Lower leg skin (tissue), 4 donors: ENCODE data around the gene RPTOR. TPM values are rescaled to one million over a fixed set of nuclear protein-coding genes. Genes with fewer than 3 reads are reported as not detected.
"Not testable (repeated sequence)": the region's sequence is repeated elsewhere in the genome, so short reads cannot be mapped to it uniquely, and the experiment has no call there.

ENCODE experiments used
- DNase-seq, 2 donors: peaks; one replicate each; pipeline ENCODE4 v3.0.0-alpha.2; 2019; ENCODE audit warnings: low spot score in 2 of 2
- H3K4me3 ChIP-seq: fragments of 200-600 bp; sonication (generic); 2 replicates; pipeline ENCODE4 v1.5.1; 2017; ENCODE audit warnings: mild to moderate bottlenecking, low read depth; ENCODE audit not compliant: poor library complexity, severe bottlenecking
- CTCF ChIP-seq, 3 donors: fragments of 450-650 bp; IDR thresholded peaks; one replicate each; pipeline ENCODE4 v1.5.1; 2016; ENCODE audit warnings: antibody characterized with exemption in 3 of 3, mild to moderate bottlenecking in 3 of 3, moderate library complexity in 2 of 3
- POLR2A ChIP-seq, 2 donors: fragments of 450-650 bp; IDR thresholded peaks; one replicate each; pipeline ENCODE4 v1.6.1; 2016 to 2017; ENCODE audit warnings: antibody characterized with exemption in 2 of 2, mild to moderate bottlenecking in 1 of 2, moderate library complexity in 1 of 2
- WGBS, 2 donors: methylation state at CpG; one replicate each; pipeline ENCODE4 v1.1.5; 2018; 5-methylcytosine and 5-hydroxymethylcytosine counted together
- intact Hi-C: fragments of 100-400 bp; cut with DNase I; formaldehyde crosslinking; loops from one replicate; pipeline ENCODE4 v1.15.0; 2023; ENCODE audit warnings: low total_unique reads
- total RNA-seq, 4 donors: library from RNA; depleted of rRNA; stranded (reverse); fragments of >200 nt; gene quantifications; one replicate each; pipeline ENCODE4 v1.1.0, GENCODE V29; 2016

Gene RPTOR
- total RNA-seq, 4 donors from 2014 or later = 30.7 to 68.2 (median 39.8) TPM

GRCh38 chr17:80529104-80529903 lies 15.3 kb upstream of the RPTOR start:
- intact Hi-C loops = no loop called here
- 66 to 73% methylated on average over 20 to 22 of the region's 23 CpGs for WGBS, 2 donors
- DNase-seq = no peak
- TF ChIP-seq CTCF (IDR thresholded peaks at IDR 0.05) (no peak), POLR2A (IDR thresholded peaks at IDR 0.05) (no peak)
- no peak overlapping the region for H3K4me3 ChIP-seq

- WGBS, 2 donors = 61 to 64% methylated on average over 6 of the region's 6 CpGs
- H3K4me3 ChIP-seq = no peak overlapping the region
- intact Hi-C loops = no loop called here
- no peak for DNase-seq
- no peak for TF ChIP-seq POLR2A (IDR thresholded peaks at IDR 0.05)
- no peak for TF ChIP-seq CTCF (IDR thresholded peaks at IDR 0.05)
Measured at GRCh38 chr17:80529904-80530292, 14.7 kb upstream of the RPTOR start.

GRCh38 chr17:80531400-80531799 lies 13.2 kb upstream of the RPTOR start:
- intact Hi-C loops = no loop called here
- TF ChIP-seq POLR2A (IDR thresholded peaks at IDR 0.05) = no peak
- TF ChIP-seq CTCF (IDR thresholded peaks at IDR 0.05) = no peak
- H3K4me3 ChIP-seq = no peak overlapping the region
- DNase-seq = no peak
- WGBS, 2 donors = 76 to 78% methylated on average over 7 of the region's 7 CpGs

- DNase-seq, intact Hi-C loops, H3K4me3 ChIP-seq: not testable (repeated sequence)
- WGBS, 2 donors = 87 to 91% methylated on average over 7 to 21 of the region's 30 CpGs
Measured at GRCh38 chr17:80537386-80537785, 7.3 kb upstream of the RPTOR start.

- TF ChIP-seq POLR2A (IDR thresholded peaks at IDR 0.05) (no peak), CTCF (IDR thresholded peaks at IDR 0.05) (no peak)
- no peak for DNase-seq
- H3K4me3 ChIP-seq = no peak overlapping the region
- WGBS, 2 donors = 78 to 82% methylated on average over 10 to 14 of the region's 14 CpGs
- intact Hi-C loops = no loop called here
Measured at GRCh38 chr17:80538484-80538883, 6.2 kb upstream of the RPTOR start.

- H3K4me3 ChIP-seq = no peak overlapping the region
- no peak for DNase-seq
- 11 to 16% methylated on average over 12 of the region's 12 CpGs for WGBS, 2 donors
- intact Hi-C loops = no loop called here
- TF ChIP-seq CTCF (IDR thresholded peaks at IDR 0.05) (no peak), POLR2A (IDR thresholded peaks at IDR 0.05) (no peak)
Measured at GRCh38 chr17:80539022-80539641, 5.5 kb upstream of the RPTOR start.
